ENCODE results near the gene GRK4. TPM values are rescaled to one million over a fixed set of nuclear protein-coding genes. Genes with fewer than 3 reads are reported as not detected.

The GRK4 gene
- total RNA-seq, 1 donor from 2014 or later = 7.7 TPM

DNA sequence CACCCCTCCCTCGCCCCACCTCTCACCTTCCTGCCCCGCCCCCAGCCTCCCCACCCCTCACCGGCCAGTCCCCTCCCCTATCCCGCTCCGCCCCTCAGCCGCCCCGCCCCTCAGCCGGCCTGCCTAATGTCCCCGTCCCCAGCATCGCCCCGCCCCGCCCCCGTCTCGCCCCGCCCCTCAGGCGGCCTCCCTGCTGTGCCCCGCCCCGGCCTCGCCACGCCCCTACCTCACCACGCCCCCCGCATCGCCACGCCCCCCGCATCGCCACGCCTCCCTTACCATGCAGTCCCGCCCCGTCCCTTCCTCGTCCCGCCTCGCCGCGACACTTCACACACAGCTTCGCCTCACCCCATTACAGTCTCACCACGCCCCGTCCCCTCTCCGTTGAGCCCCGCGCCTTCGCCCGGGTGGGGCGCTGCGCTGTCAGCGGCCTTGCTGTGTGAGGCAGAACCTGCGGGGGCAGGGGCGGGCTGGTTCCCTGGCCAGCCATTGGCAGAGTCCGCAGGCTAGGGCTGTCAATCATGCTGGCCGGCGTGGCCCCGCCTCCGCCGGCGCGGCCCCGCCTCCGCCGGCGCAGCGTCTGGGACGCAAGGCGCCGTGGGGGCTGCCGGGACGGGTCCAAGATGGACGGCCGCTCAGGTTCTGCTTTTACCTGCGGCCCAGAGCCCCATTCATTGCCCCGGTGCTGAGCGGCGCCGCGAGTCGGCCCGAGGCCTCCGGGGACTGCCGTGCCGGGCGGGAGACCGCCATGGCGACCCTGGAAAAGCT lies 110.9 kb downstream of the GRK4 start, which contains the start of the genes HTT and HTT-AS:
Gene HTT (plus strand): TSS at position 604 of the 768 bp plus-strand sequence. CDS start 145 bp downstream, at position 749.
Gene HTT-AS (minus strand): TSS at position 461 of the 768 bp plus-strand sequence.
- intact Hi-C loops (cut with DNase I) = loop anchor here (10.0 kb wide), 1 partner anchor 539 kb away; the partner anchor contains the start of gene FAM193A
- peak; percentile 93 for ATAC-seq

GRCh38 chr4:3074846-3075651 lies 111.7 kb downstream of the GRK4 start:
- intact Hi-C loops (cut with DNase I) = loop anchor here (10.0 kb wide), 1 partner anchor 540 kb away; the partner anchor contains the start of gene FAM193A
- ATAC-seq (no peak), DNase-seq (ENCODE audit: missing footprints) (peak; percentile 78)

More for the DNA sequence above, 110.9 kb downstream of the GRK4 start, which contains the start of the genes HTT and HTT-AS:
- DNase-seq (ENCODE audit: missing footprints) = peak; percentile 98

DNA sequence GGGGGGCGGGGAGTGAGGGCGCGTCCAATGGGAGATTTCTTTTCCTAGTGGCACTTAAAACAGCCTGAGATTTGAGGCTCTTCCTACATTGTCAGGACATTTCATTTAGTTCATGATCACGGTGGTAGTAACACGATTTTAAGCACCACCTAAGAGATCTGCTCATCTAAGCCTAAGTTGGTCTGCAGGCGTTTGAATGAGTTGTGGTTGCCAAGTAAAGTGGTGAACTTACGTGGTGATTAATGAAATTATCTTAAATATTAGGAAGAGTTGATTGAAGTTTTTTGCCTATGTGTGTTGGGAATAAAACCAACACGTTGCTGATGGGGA lies 112.2 kb downstream of the GRK4 start:
- intact Hi-C loops (cut with DNase I) = loop anchor here (10.0 kb wide), 1 partner anchor 541 kb away; the partner anchor contains the start of gene FAM193A
- ATAC-seq (no peak), DNase-seq (ENCODE audit: missing footprints) (no peak)

- DNase-seq (ENCODE audit: missing footprints) (no peak), ATAC-seq (no peak)
- intact Hi-C loops (cut with DNase I) = loop anchor here (10.0 kb wide), 1 partner anchor 543 kb away; the partner anchor contains the start of gene FAM193A
These were observed 114.4 kb downstream of the GRK4 start for GRCh38 chr4:3077796-3078195.

- ATAC-seq (no peak), DNase-seq (ENCODE audit: missing footprints) (no peak)
- intact Hi-C loops (cut with DNase I) = loop anchor here (10.0 kb wide), 1 partner anchor 545 kb away; the partner anchor contains the start of gene FAM193A
These were observed 116.3 kb downstream of the GRK4 start for GRCh38 chr4:3079694-3080123.

- intact Hi-C loops (cut with DNase I) = no loop called here
- no peak for ATAC-seq
These were observed 119.6 kb downstream of the GRK4 start for GRCh38 chr4:3082925-3083515.

GRCh38 chr4:3083732-3084131 lies 120.4 kb downstream of the GRK4 start:
- intact Hi-C loops (cut with DNase I) = no loop called here
- ATAC-seq (no peak), DNase-seq (ENCODE audit: missing footprints) (no peak)

More at GRCh38 chr4:3082925-3083515, 119.6 kb downstream of the GRK4 start:
- DNase-seq (ENCODE audit: missing footprints) = no peak

GRCh38 chr4:3085948-3086670 lies 122.7 kb downstream of the GRK4 start:
- no peak for ATAC-seq
- intact Hi-C loops (cut with DNase I) = no loop called here

GRCh38 chr4:3087115-3087797 lies 123.9 kb downstream of the GRK4 start:
- ATAC-seq = no peak
- intact Hi-C loops (cut with DNase I) = no loop called here

More at GRCh38 chr4:3085948-3086670, 122.7 kb downstream of the GRK4 start:
- DNase-seq (ENCODE audit: missing footprints) = no peak

More at GRCh38 chr4:3087115-3087797, 123.9 kb downstream of the GRK4 start:
- DNase-seq (ENCODE audit: missing footprints) = no peak

Other genes with a start within 250 kb of the GRK4 start
- gene TNIP2, start 207.2 kb upstream of the GRK4 start, total RNA-seq = 29.6 TPM
- gene SH3BP2, start 170.5 kb upstream of the GRK4 start, total RNA-seq = 32.2 TPM
- gene ADD1, start 119.7 kb upstream of the GRK4 start, total RNA-seq = 231 TPM
- 18.3 TPM for gene NOP14, start 165 bp upstream of the GRK4 start, total RNA-seq
- gene HTT-AS, start 111.0 kb downstream of the GRK4 start, total RNA-seq = not detected
- 24.2 TPM for gene HTT, start 111.1 kb downstream of the GRK4 start, total RNA-seq

Data from Right ventricle myocardium inferior (tissue), 1 donor.